OCI-LY3 (cell line): ENCODE data around the gene IGFBPL1.
A peak's percentile ranks its signal among the peaks of the same experiment; 100 is the strongest.

Source experiments
- H2AFZ ChIP-seq: fragments of 200-600, 300-600 bp; shearing (Covaris generic); 2 replicates; pipeline ENCODE4 v1.6.0; 2014; ENCODE audit warnings: antibody characterized with exemption, low read depth, low read length
- H3K27ac ChIP-seq: fragments of 200-600, 300-600 bp; sonication (generic); 2 replicates; pipeline ENCODE4 v1.5.1; 2014; ENCODE audit warnings: mild to moderate bottlenecking, low read length, moderate library complexity, mixed read lengths
- H3K27me3 ChIP-seq: fragments of 200-600, 300-600 bp; sonication (generic); 2 replicates; pipeline ENCODE4 v1.6.1; 2014; ENCODE audit warnings: low read depth, low read length, mixed read lengths
- H3K36me3 ChIP-seq: fragments of 200-600, 300-600 bp; sonication (generic); replicated peaks from 2 replicates; pipeline ENCODE3; 2014; ENCODE audit warnings: low read depth, low read length, mixed read lengths
- H3K4me1 ChIP-seq: fragments of 300-600, 200-600 bp; sonication (generic); 2 replicates; pipeline ENCODE4 v1.6.1; 2014; ENCODE audit warnings: low read length, mixed read lengths
- H3K4me2 ChIP-seq: fragments of 200-600, 300-600 bp; sonication (generic); 2 replicates; pipeline ENCODE4 v1.6.1; 2014; ENCODE audit warnings: low read length, mixed read lengths
- H3K4me3 ChIP-seq: fragments of 300-600, 200-600 bp; sonication (generic); 2 replicates; pipeline ENCODE4 v1.5.1; 2014; ENCODE audit warnings: antibody characterized with exemption, mild to moderate bottlenecking, low read length, moderate library complexity
- H3K79me2 ChIP-seq: fragments of 300-600, 200-600 bp; shearing (Covaris generic); 2 replicates; pipeline ENCODE4 v1.6.1; 2014; ENCODE audit warnings: mild to moderate bottlenecking, low read length, mixed read lengths
- H3K9ac ChIP-seq: fragments of 300-600, 200-600 bp; shearing (Covaris generic); 2 replicates; pipeline ENCODE4 v1.6.0; 2014; ENCODE audit warnings: mild to moderate bottlenecking, low read length, moderate library complexity
- H3K9me3 ChIP-seq: fragments of 200-600, 300-600 bp; shearing (Covaris generic); 2 replicates; pipeline ENCODE4 v1.6.1; 2014; ENCODE audit warnings: low read length, mixed read lengths; ENCODE audit not compliant: insufficient read depth
- H4K20me1 ChIP-seq: fragments of 200-600, 300-600 bp; sonication (generic); 2 replicates; pipeline ENCODE4 v1.6.1; 2016; ENCODE audit warnings: low read length, mixed read lengths; ENCODE audit not compliant: insufficient read depth
- EZH2phosphoT487 ChIP-seq: fragments of 200-600 bp; shearing (Covaris generic); IDR thresholded peaks from 2 replicates; pipeline ENCODE4 v1.6.1; 2018; ENCODE audit warnings: antibody characterized with exemption, mixed run types, low read depth
- TF ChIP-seq, protein P1 (sequence below): fragments of 200-600, 300-600 bp; sonication (generic); IDR thresholded peaks from 2 replicates; pipeline ENCODE4 v1.5.1; 2014; ENCODE audit warnings: antibody characterized with exemption, low read length, low read depth

The IGFBPL1 gene

GRCh38 chr9:38451162-38451561 is 26.9 kb upstream of the IGFBPL1 start:
- Histone ChIP-seq H3K4me1 (peaks cover 6% of the 10 kb centered on the region; the same call in 1 of the 2 replicates), H2AFZ (no peak overlapping the region), H3K4me2 (no peak overlapping the region), H3K27me3 (peaks cover 23% of the 10 kb centered on the region), H3K4me3 (no peak overlapping the region), H3K36me3 (no peaks in the 10 kb centered on the region), H3K79me2 (no peaks in the 10 kb centered on the region), H3K27ac (no peak overlapping the region), H4K20me1 (no peaks in the 10 kb centered on the region), H3K9ac (no peak overlapping the region), H3K9me3 (peaks cover 16% of the 10 kb centered on the region; the same call in 1 of the 2 replicates)
- no peak for TF ChIP-seq EZH2phosphoT487
- TF ChIP-seq, protein P1, sequence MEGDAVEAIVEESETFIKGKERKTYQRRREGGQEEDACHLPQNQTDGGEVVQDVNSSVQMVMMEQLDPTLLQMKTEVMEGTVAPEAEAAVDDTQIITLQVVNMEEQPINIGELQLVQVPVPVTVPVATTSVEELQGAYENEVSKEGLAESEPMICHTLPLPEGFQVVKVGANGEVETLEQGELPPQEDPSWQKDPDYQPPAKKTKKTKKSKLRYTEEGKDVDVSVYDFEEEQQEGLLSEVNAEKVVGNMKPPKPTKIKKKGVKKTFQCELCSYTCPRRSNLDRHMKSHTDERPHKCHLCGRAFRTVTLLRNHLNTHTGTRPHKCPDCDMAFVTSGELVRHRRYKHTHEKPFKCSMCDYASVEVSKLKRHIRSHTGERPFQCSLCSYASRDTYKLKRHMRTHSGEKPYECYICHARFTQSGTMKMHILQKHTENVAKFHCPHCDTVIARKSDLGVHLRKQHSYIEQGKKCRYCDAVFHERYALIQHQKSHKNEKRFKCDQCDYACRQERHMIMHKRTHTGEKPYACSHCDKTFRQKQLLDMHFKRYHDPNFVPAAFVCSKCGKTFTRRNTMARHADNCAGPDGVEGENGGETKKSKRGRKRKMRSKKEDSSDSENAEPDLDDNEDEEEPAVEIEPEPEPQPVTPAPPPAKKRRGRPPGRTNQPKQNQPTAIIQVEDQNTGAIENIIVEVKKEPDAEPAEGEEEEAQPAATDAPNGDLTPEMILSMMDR, result no peak

GRCh38 chr9:38447703-38448102 is 23.4 kb upstream of the IGFBPL1 start:
- TF ChIP-seq EZH2phosphoT487, result no peak
- TF ChIP-seq, protein P1, result no peak
- Histone ChIP-seq H3K9me3 (peaks cover 16% of the 10 kb centered on the region; the same call in 1 of the 2 replicates), H3K4me3 (no peak overlapping the region), H3K27ac (no peak overlapping the region), H3K79me2 (no peaks in the 10 kb centered on the region), H3K27me3 (peaks cover 21% of the 10 kb centered on the region), H4K20me1 (no peaks in the 10 kb centered on the region), H3K4me1 (peaks cover 20% of the 10 kb centered on the region), H3K9ac (no peak overlapping the region), H3K4me2 (no peak overlapping the region), H3K36me3 (no peaks in the 10 kb centered on the region), H2AFZ (no peak overlapping the region)

DNA sequence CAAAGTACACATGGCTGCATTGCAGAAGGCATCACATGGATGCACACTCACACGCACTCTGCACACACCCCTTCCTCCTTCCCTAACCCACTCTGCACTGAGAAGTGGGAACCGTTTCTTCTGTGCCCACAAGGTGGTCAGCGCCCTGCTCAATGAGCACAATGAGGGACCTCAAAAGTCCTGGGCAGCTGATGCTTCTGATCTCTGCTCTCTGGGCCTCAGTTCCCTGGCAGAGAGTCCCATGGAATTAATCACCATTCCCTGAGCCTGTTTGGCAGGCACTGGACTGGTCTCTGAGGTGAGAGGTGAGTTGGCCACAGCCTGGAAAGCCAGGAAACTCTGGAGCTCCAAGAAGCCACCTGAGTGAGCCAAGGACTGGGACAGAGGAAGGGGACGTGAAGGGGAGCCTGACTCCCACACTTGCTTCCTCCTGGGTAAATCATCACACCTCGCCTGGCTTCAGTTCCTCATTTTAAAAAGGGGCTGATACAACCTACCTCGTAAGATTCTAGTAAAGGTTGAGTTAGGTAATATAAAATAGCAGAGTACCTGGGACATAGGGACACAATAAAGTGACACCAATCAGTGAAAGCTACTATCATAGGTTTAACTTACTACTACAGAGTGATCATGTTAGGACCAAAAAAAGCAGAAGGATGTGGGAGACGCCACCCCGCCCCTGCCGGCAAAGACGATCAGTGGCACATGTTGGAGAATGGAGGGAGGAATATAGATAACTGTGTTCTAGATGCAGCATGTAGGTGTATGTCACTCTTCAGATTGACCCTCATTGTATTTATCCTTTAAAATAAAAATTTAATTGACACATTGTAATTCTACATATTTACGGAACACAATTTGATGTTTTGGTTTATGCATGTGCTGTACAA is 21.1 kb upstream of the IGFBPL1 start:
- H3K27me3 ChIP-seq, result peaks cover 21% of the 10 kb centered on the region
- peak overlapping the region; percentile 80 for H3K4me2 ChIP-seq
- no peaks in the 10 kb centered on the region for H3K36me3 ChIP-seq
- TF ChIP-seq EZH2phosphoT487, result no peak
- TF ChIP-seq, protein P1, result peak; percentile 22
- peak overlapping the region; percentile 7; the same call in 1 of the 2 replicates for H3K9ac ChIP-seq
- H3K9me3 ChIP-seq, result 0 out of 2 replicates have a peak, but pooled peaks cover 6% of the 10 kb centered on the region
- peak overlapping the region; percentile 62 for H3K4me3 ChIP-seq
- no peaks in the 10 kb centered on the region for H4K20me1 ChIP-seq
- no peak overlapping the region for H3K27ac ChIP-seq
- peak overlapping the region; percentile 75; the same call in 1 of the 2 replicates for H2AFZ ChIP-seq
- no peaks in the 10 kb centered on the region for H3K79me2 ChIP-seq
- peaks cover 20% of the 10 kb centered on the region for H3K4me1 ChIP-seq

DNA sequence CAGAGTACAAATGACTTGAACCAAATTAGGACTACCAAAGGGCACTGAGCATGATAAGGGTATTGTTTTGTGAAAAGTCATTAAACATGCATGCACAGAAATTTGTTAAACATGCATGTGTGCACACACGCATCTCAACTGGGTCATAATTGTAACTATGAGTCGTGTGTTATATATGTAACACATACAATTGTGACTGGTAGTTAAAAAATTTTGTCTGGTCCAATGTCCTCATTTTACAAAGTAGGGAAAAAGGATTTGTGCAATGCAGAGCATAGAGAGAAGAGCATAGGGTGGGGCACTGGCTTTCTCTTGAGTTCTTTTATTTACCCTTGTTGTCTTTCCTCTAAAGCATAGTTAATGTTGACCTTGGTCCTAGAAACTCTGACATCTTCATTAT is 19.3 kb upstream of the IGFBPL1 start:
- Histone ChIP-seq H3K4me3 (no peak overlapping the region), H3K9me3 (0 out of 2 replicates have a peak, but pooled peaks cover 6% of the 10 kb centered on the region), H3K27ac (no peak overlapping the region), H3K27me3 (peaks cover 21% of the 10 kb centered on the region), H3K79me2 (no peaks in the 10 kb centered on the region), H3K4me2 (no peak overlapping the region), H4K20me1 (no peaks in the 10 kb centered on the region), H2AFZ (no peak overlapping the region), H3K9ac (no peak overlapping the region), H3K36me3 (no peaks in the 10 kb centered on the region), H3K4me1 (peaks cover 20% of the 10 kb centered on the region)
- TF ChIP-seq, protein P1, result no peak
- no peak for TF ChIP-seq EZH2phosphoT487
